Type B pancreatic cell (in vitro differentiated cells): ENCODE measurements around the gene ZNF341. TPM values are rescaled to one million over a fixed set of nuclear protein-coding genes. Genes with fewer than 3 reads are reported as not detected.
A peak's percentile ranks its signal among the peaks of the same experiment; 100 is the strongest.

ENCODE experiments used
- DNase-seq: peaks from one replicate; pipeline ENCODE4 v3.0.0; 2021; ENCODE audit warnings: mixed read lengths; ENCODE audit not compliant: unreplicated experiment; ENCODE audit errors: extremely low spot score
- H3K27ac Mint-ChIP-seq: 2 replicates; pipeline ENCODE4 v1.8.0; 2021; ENCODE audit warnings: mild to moderate bottlenecking, mixed read lengths
- H3K27me3 Mint-ChIP-seq: 2 replicates; pipeline ENCODE4 v1.8.0; 2021; ENCODE audit warnings: mixed read lengths
- H3K36me3 Mint-ChIP-seq: 2 replicates; pipeline ENCODE4 v1.8.0; 2021; ENCODE audit warnings: mixed read lengths
- H3K4me1 Mint-ChIP-seq: one replicate; pipeline ENCODE4 v1.8.0; 2021; ENCODE audit warnings: mixed read lengths; ENCODE audit not compliant: unreplicated experiment
- H3K4me3 Mint-ChIP-seq: 2 replicates; pipeline ENCODE4 v1.8.0; 2021; ENCODE audit warnings: mild to moderate bottlenecking, mixed read lengths
- H3K9me3 Mint-ChIP-seq: 2 replicates; pipeline ENCODE4 v1.8.0; 2021; ENCODE audit warnings: mixed read lengths
- total RNA-seq: library from RNA; stranded (reverse); gene quantifications from 2 replicates; pipeline ENCODE4 v1.2.1, GENCODE V29; 2021; ENCODE audit warnings: low replicate concordance
- TF ChIP-seq, protein P1 (sequence below): fragments of 200-600 bp; sonication (generic); conservative IDR thresholded peaks from 2 replicates; pipeline ENCODE4 v1.5.0; 2021; ENCODE audit warnings: antibody characterized with exemption, mild to moderate bottlenecking

ZNF341 gene
- total RNA-seq, 1 donor from 2014 or later = 4.6 TPM

DNA sequence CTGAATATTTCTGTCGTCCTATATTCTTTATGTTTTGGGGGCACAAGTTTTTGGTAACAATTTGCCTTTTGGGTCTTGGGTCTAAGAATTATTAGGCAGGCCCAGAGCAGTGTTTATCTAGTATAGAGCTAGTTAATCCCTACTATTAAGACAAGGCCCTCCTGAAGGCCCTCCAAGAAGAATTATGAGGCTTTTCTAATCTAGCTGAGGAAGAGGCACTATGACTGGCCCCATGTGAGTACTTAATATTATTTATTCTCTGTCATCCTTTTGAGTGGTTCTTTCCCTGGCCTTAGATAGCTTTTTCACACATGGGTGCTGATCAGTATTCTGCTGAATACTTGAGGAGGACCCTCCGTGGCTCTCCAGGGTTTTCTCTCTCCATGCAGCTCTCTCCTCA, 104.5 kb downstream of the ZNF341 start:
- Mint-ChIP-seq H3K27ac (no peak overlapping the region), H3K36me3 (peaks cover 34% of the 10 kb centered on the region), H3K4me1 (peaks cover 66% of the 10 kb centered on the region), H3K27me3 (no peaks in the 10 kb centered on the region), H3K9me3 (no peaks in the 10 kb centered on the region), H3K4me3 (no peak overlapping the region)
- TF ChIP-seq, protein P1, sequence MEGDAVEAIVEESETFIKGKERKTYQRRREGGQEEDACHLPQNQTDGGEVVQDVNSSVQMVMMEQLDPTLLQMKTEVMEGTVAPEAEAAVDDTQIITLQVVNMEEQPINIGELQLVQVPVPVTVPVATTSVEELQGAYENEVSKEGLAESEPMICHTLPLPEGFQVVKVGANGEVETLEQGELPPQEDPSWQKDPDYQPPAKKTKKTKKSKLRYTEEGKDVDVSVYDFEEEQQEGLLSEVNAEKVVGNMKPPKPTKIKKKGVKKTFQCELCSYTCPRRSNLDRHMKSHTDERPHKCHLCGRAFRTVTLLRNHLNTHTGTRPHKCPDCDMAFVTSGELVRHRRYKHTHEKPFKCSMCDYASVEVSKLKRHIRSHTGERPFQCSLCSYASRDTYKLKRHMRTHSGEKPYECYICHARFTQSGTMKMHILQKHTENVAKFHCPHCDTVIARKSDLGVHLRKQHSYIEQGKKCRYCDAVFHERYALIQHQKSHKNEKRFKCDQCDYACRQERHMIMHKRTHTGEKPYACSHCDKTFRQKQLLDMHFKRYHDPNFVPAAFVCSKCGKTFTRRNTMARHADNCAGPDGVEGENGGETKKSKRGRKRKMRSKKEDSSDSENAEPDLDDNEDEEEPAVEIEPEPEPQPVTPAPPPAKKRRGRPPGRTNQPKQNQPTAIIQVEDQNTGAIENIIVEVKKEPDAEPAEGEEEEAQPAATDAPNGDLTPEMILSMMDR = no peak
- DNase-seq = no peak

DNA sequence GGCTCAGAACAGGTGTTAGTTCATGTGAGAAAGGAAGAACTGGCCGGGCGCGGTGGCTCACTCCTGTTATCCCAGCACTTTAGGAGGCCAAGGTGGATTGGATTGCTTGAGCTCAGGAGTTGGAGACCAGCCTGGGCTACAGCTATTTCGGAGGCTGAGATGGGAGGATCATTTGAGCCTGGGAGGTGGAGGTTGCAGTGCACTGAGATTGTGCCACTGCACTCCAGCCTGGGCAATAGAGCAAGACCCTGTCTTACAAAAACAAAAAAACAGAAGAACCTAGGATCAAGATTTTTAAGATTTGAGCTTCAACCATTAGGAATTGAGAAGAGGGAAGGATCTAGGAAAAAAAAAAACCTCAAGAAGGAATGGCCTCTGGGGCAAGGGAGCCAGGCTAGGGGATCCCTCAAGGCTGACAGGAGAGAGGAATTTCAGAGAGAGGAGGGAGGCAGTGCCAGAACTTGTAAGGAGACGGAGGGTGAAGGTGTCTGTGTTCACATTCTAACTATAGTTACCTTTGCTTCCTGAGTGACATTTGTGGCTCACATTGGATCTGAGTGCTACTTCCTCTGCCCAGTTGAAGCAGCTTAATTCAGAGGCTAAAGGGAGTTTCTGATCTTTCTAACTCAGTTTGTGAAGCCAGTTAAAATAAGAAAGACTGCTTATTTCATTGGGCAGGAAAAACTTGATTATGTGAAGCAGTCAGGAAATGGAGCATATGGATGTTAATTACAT, 105.5 kb downstream of the ZNF341 start:
- Mint-ChIP-seq H3K27ac (peak overlapping the region; percentile 69), H3K27me3 (no peaks in the 10 kb centered on the region), H3K36me3 (peaks cover 26% of the 10 kb centered on the region), H3K4me3 (peak overlapping the region; percentile 4), H3K9me3 (no peaks in the 10 kb centered on the region), H3K4me1 (peaks cover 67% of the 10 kb centered on the region)
- TF ChIP-seq, protein P1 = no peak
- DNase-seq = no peak

DNA sequence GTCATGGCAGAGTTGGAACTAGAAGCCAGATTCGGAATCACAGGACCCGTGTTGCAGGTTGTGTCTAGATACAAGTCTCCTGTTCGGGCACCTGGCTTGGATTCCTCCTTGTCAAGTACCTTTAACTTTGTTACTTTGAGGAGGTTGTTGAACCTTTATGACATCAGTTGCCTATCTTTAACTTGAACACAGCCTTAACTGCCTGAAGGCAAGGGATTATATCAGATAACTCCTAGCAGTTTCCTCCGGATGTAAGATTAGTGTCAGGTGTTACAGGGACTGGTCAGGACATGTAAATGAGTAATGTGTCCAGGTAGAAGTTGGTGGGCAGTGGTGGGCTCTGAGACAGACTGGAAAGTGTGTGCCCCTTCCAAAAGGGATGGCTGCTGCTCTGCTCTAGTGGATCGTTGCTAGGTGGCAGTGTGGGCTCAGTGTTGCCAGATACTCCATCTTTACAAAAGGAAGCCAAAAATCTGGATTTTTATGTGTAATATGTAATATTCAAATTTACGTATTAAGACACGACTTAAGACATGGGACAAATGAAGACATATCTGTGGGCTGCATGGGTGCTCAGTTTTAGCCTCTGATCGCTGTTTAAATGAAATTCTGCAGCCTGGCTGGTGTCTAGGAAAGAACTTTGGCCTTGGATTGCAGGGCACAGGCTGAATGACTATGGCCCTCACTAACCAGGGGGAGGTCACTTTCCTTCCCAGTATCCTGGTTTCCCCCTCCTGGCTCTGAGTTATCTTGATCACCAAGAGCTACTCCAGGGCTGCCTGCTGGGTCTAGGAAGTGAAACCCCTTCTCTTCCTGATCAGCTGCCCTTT, 106.5 kb downstream of the ZNF341 start:
- Mint-ChIP-seq H3K27me3 (no peaks in the 10 kb centered on the region), H3K36me3 (peaks cover 22% of the 10 kb centered on the region), H3K4me1 (peaks cover 70% of the 10 kb centered on the region), H3K4me3 (no peak overlapping the region), H3K27ac (peak overlapping the region; percentile 69), H3K9me3 (no peaks in the 10 kb centered on the region)
- TF ChIP-seq, protein P1 = no peak
- no peak for DNase-seq

DNA sequence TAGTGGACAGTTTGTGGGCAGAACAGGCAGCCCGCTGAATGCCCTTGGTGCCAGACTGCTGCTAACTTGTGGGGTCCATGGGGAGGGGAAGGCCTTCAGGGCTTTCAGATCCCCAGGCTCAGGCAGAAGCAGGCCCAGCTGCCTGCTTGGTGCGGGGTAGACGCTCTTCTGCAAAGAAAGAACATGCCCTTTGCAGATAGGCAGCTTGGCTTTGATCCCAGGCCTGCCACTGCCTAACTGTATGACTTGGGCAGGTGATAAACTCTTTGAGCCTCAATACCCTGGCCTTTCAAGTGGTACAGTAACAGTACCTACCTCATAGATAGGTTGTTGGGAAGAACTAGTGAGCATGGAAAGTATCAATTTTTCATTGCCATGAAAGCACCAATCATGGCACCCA, 107.8 kb downstream of the ZNF341 start:
- Mint-ChIP-seq H3K27ac (no peak overlapping the region), H3K4me3 (no peak overlapping the region), H3K27me3 (no peaks in the 10 kb centered on the region), H3K9me3 (no peaks in the 10 kb centered on the region), H3K4me1 (peaks cover 75% of the 10 kb centered on the region), H3K36me3 (peaks cover 25% of the 10 kb centered on the region)
- TF ChIP-seq, protein P1 = no peak
- no peak for DNase-seq

DNA sequence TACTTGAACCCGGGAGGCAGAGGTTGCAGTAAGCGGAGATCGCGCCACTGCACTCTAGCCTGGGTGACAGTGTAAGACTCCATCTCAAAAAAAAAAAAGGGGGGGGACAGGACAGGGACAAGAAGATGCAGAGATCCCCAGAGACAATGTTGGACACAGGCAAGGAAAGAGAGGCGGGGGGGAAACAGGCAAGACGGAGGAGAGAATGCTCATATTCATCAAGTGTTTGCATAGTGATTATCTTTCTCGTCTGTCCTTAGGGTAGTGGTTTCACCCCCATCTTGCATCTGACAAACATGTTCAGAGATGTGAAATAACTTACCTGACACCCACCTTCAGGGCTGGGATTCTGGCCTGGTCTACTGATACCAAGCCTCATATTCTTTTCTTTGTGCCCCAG, 108.4 kb downstream of the ZNF341 start:
- H3K4me1 Mint-ChIP-seq = peaks cover 75% of the 10 kb centered on the region
- no peaks in the 10 kb centered on the region for H3K27me3 Mint-ChIP-seq
- H3K9me3 Mint-ChIP-seq = no peaks in the 10 kb centered on the region
- H3K4me3 Mint-ChIP-seq = no peak overlapping the region
- TF ChIP-seq, protein P1 = no peak
- no peak for DNase-seq
- peak overlapping the region; percentile 24 for H3K27ac Mint-ChIP-seq
- H3K36me3 Mint-ChIP-seq = peaks cover 21% of the 10 kb centered on the region
